Measurements from ENCODE around the gene STRA6.

GRCh38 chr15:74174219-74174957, 28.2 kb downstream of the STRA6 start:
- TF ChIP-seq, protein P1, sequence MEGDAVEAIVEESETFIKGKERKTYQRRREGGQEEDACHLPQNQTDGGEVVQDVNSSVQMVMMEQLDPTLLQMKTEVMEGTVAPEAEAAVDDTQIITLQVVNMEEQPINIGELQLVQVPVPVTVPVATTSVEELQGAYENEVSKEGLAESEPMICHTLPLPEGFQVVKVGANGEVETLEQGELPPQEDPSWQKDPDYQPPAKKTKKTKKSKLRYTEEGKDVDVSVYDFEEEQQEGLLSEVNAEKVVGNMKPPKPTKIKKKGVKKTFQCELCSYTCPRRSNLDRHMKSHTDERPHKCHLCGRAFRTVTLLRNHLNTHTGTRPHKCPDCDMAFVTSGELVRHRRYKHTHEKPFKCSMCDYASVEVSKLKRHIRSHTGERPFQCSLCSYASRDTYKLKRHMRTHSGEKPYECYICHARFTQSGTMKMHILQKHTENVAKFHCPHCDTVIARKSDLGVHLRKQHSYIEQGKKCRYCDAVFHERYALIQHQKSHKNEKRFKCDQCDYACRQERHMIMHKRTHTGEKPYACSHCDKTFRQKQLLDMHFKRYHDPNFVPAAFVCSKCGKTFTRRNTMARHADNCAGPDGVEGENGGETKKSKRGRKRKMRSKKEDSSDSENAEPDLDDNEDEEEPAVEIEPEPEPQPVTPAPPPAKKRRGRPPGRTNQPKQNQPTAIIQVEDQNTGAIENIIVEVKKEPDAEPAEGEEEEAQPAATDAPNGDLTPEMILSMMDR (IDR thresholded peaks at IDR 0.05) = no peak
- no peak for TF ChIP-seq RFX5 (IDR thresholded peaks at IDR 0.05)
